AG09319 (cell line): ENCODE measurements around the gene PCDHGA3.
"Not testable (repeated sequence)": the region's sequence is repeated elsewhere in the genome, so short reads cannot be mapped to it uniquely, and the experiment has no call there.

Experiments
- DNase-seq: peaks from one replicate; pipeline ENCODE4 v3.0.0-alpha.2; 2010; ENCODE audit warnings: low read depth; ENCODE audit errors: extremely low read depth
- CTCF ChIP-seq: IDR thresholded peaks from 2 replicates; pipeline ENCODE4 v1.5.1; 2011; ENCODE audit warnings: low read depth, mild to moderate bottlenecking, inconsistent platforms, low read length, moderate library complexity

Gene PCDHGA3

GRCh38 chr5:141363952-141364660 lies 20.5 kb downstream of the PCDHGA3 start, which contains the start of gene PCDHGA5:
Gene PCDHGA5, plus strand, starts transcription at chr5:141364162. Its CDS starts 169 bp downstream, at chr5:141364331.
- TF ChIP-seq CTCF: no peak; the same call in 1 of the 2 replicates
- no peak for DNase-seq

- TF ChIP-seq CTCF: no peak
- DNase-seq: no peak
Observed at GRCh38 chr5:141366016-141366896, 22.6 kb downstream of the PCDHGA3 start.

GRCh38 chr5:141369994-141370848 lies 26.6 kb downstream of the PCDHGA3 start, which contains the start of gene PCDHGB3:
Gene PCDHGB3, plus strand, starts transcription at chr5:141370242. Its CDS starts 153 bp downstream, at chr5:141370395.
- TF ChIP-seq CTCF: peak; percentile 50
- DNase-seq: no peak

- no peak for TF ChIP-seq CTCF
- no peak for DNase-seq
Observed at GRCh38 chr5:141371572-141372475, 28.2 kb downstream of the PCDHGA3 start.

GRCh38 chr5:141373673-141374317 lies 30.2 kb downstream of the PCDHGA3 start, which contains the start of gene PCDHGA6:
Gene PCDHGA6, plus strand, starts transcription at chr5:141373891. Its CDS starts 193 bp downstream, at chr5:141374084.
- peak; percentile 40 for TF ChIP-seq CTCF
- no peak for DNase-seq

GRCh38 chr5:141374627-141375026 lies 31.0 kb downstream of the PCDHGA3 start:
- DNase-seq: no peak
- TF ChIP-seq CTCF: no peak

- not testable (repeated sequence) for DNase-seq
Observed at GRCh38 chr5:141375444-141376155, 32.0 kb downstream of the PCDHGA3 start.
